Osteocyte (in vitro differentiated cells): ENCODE data around the gene NOB1. TPM values are rescaled to one million over a fixed set of nuclear protein-coding genes. Genes with fewer than 3 reads are reported as not detected.
"Not testable (repeated sequence)": the region's sequence is repeated elsewhere in the genome, so short reads cannot be mapped to it uniquely, and the experiment has no call there.

Experiments used
- DNase-seq: peaks from one replicate; pipeline ENCODE4 v3.0.0; 2021; ENCODE audit warnings: mixed read lengths; ENCODE audit not compliant: unreplicated experiment; ENCODE audit errors: extremely low spot score
- H3K27ac Mint-ChIP-seq: one replicate; pipeline ENCODE4 v1.8.0; 2021; ENCODE audit warnings: mild to moderate bottlenecking, mixed read lengths; ENCODE audit not compliant: unreplicated experiment
- H3K27me3 Mint-ChIP-seq: one replicate; pipeline ENCODE4 v1.8.0; 2021; ENCODE audit warnings: mixed read lengths; ENCODE audit not compliant: unreplicated experiment
- H3K36me3 Mint-ChIP-seq: one replicate; pipeline ENCODE4 v1.8.0; 2021; ENCODE audit warnings: mixed read lengths; ENCODE audit not compliant: unreplicated experiment
- H3K4me1 Mint-ChIP-seq: one replicate; pipeline ENCODE4 v1.8.0; 2021; ENCODE audit warnings: mixed read lengths; ENCODE audit not compliant: unreplicated experiment
- H3K4me3 Mint-ChIP-seq: one replicate; pipeline ENCODE4 v1.8.0; 2021; ENCODE audit warnings: mild to moderate bottlenecking, moderate library complexity, mixed read lengths; ENCODE audit not compliant: unreplicated experiment
- H3K9me3 Mint-ChIP-seq: one replicate; pipeline ENCODE4 v1.8.0; 2021; ENCODE audit warnings: mixed read lengths; ENCODE audit not compliant: unreplicated experiment
- CTCF ChIP-seq: fragments of 200-600 bp; sonication (generic); IDR thresholded peaks from 2 replicates; pipeline ENCODE4 v1.5.0; 2021; ENCODE audit warnings: antibody characterized with exemption, mild to moderate bottlenecking, moderate library complexity
- total RNA-seq: library from RNA; stranded (reverse); gene quantifications from 2 replicates; pipeline ENCODE4 v1.2.1, GENCODE V29; 2021

The NOB1 gene
- total RNA-seq, 1 donor from 2014 or later = 43.3 TPM

DNA sequence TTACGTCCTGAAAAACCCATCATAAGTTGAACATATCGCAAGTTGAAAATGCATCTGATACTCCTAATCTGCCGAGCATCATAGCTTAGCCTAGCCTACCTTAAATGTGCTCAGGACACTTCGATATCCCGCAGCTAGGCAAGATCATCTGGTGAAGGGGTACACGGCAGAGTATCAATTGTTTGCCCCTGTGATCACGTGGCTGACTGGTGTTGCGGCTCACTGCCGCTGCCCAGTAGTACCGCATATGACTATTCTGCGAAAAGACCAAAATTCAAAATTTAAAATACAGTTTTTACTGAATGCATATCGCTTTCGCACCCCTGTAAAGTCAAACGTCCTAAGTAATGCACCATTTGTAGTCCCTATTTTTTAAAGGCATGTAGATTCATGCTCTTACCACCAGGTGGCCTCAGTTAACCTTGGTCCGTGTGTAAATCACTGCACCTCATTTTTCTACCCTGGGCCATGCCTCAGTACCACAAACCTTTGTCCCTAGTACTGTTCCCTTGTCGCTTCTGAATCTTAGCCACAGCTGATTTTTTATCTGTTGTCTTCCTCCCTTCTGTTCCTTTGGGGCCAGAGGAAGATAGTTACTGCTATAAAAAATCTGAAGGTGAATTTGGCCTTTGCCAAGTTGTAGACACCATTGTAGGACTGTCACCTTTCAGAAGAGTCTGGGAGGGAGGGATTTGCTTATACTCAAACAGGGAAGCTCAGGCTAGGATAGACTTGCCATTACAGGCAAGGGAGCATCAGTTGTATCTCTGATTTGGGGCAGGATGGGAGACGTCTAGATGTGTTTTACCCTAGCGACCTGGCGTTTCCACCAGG, 41.8 kb upstream of the NOB1 start:
- H3K27me3 Mint-ChIP-seq = no peaks in the 10 kb centered on the region
- peaks cover 12% of the 10 kb centered on the region for H3K36me3 Mint-ChIP-seq
- peaks cover 3% of the 10 kb centered on the region for H3K4me1 Mint-ChIP-seq
- no peak overlapping the region for H3K4me3 Mint-ChIP-seq
- TF ChIP-seq CTCF = peak; percentile 88
- H3K9me3 Mint-ChIP-seq = no peaks in the 10 kb centered on the region
- DNase-seq = no peak
- no peak overlapping the region for H3K27ac Mint-ChIP-seq

DNA sequence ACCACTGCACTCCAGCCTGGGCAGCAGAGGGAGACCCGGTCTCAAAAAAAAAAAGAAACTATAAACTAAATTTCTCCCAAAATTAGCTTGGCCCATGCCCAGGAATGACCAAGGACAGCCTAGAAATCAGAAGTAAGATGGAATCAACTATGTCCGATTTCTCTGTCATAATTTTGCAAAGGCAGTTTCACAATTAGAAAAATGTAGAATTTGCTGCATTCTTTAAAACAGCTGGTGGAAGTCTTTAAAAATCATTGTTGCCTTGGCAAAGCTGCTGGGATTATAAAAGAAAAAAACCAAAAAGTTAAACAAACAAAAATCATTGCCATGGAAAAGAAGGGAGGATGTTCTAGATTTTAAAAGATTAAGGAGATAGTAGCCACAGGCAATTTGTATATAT, 39.8 kb upstream of the NOB1 start:
- Mint-ChIP-seq H3K4me1 (peaks cover 3% of the 10 kb centered on the region), H3K4me3 (no peak overlapping the region), H3K27ac (no peak overlapping the region), H3K27me3 (no peaks in the 10 kb centered on the region), H3K36me3 (peaks cover 6% of the 10 kb centered on the region), H3K9me3 (no peaks in the 10 kb centered on the region)
- TF ChIP-seq CTCF = no peak
- DNase-seq = no peak

DNA sequence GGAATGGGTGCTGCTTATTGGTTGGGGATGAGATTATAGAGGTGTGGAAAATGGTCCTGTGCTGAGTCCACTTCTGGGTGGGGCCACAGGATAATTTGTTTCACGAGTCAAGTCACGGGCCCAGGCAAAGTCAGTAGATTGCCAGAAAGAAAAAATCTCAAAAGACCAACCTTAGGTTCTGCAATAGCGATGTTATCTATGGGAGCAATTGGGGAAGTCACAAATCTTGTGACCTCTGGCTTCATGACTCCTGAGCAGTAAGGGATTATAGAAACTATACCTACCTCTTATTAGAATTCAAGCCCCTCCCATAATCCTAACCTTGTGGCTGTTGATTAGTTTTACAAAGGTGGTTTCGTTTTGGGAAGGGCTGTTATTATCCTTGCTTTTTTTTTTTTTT, 38.8 kb upstream of the NOB1 start:
- Mint-ChIP-seq H3K36me3 (peaks cover 7% of the 10 kb centered on the region), H3K4me1 (peaks cover 3% of the 10 kb centered on the region), H3K9me3 (no peaks in the 10 kb centered on the region), H3K27ac (no peak overlapping the region), H3K27me3 (no peaks in the 10 kb centered on the region), H3K4me3 (no peak overlapping the region)
- TF ChIP-seq CTCF = no peak
- DNase-seq = no peak

DNA sequence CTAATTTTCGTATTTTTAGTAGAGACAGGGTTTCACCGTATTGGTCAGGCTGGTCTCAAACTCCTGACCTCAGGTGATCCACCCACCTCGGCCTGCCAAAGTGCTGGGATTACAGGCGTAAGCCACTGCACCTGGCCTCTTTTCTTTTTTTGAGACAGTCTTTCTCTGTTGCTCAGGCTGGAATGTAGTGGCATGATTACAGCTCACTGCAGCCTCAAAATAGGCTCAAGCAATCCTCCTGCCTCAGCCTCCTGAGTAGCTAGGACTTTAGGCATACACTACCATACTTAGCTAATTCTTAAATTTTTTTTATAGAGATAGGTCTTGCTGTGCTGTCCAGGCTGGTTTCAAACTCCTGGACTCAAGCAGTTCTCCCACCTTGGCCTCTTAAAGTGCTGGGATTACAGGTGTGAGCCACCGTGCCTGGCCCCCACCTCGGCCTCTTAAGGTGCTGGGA, 36.7 kb upstream of the NOB1 start:
- not testable (repeated sequence) for H3K4me1 Mint-ChIP-seq, H3K27me3 Mint-ChIP-seq, H3K27ac Mint-ChIP-seq, H3K4me3 Mint-ChIP-seq, H3K9me3 Mint-ChIP-seq, DNase-seq
- peaks cover 16% of the 10 kb centered on the region for H3K36me3 Mint-ChIP-seq

DNA sequence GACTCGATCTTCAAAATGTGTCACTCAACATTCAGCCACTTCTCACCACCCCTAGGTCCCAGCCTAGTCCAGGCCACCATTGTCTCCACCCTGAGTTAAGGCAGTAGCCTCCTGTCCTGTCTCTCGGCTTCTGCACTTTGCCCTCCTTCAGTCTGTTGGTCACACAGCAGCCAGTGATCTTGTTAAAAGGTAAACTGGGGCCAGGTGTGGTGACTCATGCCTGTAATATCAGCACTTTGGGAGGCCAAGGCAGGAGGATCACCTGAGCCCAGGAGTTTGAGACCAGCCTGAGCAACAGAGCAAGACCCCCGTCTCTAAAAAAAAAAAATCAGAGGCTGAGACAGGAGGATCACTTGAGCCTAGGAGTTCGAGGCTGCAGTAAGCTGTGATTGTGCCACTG, 33.2 kb upstream of the NOB1 start:
- Mint-ChIP-seq H3K36me3 (peaks cover 25% of the 10 kb centered on the region), H3K4me3 (no peak overlapping the region), H3K27ac (no peak overlapping the region), H3K4me1 (no peaks in the 10 kb centered on the region), H3K9me3 (no peaks in the 10 kb centered on the region), H3K27me3 (no peaks in the 10 kb centered on the region)
- TF ChIP-seq CTCF = no peak
- no peak for DNase-seq
